B cell (primary cell): ENCODE measurements around the gene CSNK1G3.

Experiments used
- CTCF ChIP-seq: fragments of 200-600 bp; IDR thresholded peaks from one replicate; pipeline ENCODE4 v1.8.0; 2022; ENCODE audit warnings: antibody characterized with exemption, mild to moderate bottlenecking
- EZH2 ChIP-seq: IDR thresholded peaks from 2 replicates; pipeline ENCODE4 v1.6.1; 2012; ENCODE audit warnings: borderline replicate concordance, low read depth, mild to moderate bottlenecking, moderate library complexity, low read length; ENCODE audit not compliant: insufficient read depth, poor library complexity, severe bottlenecking

- TF ChIP-seq EZH2 (no peak), CTCF (no peak)
These were observed 67.4 kb downstream of the CSNK1G3 start for GRCh38 chr5:123579410-123579809.
